ENCODE data around the gene TYMP.
"Not testable (repeated sequence)": the region's sequence is repeated elsewhere in the genome, so short reads cannot be mapped to it uniquely, and the experiment has no call there.

TYMP gene

DNA sequence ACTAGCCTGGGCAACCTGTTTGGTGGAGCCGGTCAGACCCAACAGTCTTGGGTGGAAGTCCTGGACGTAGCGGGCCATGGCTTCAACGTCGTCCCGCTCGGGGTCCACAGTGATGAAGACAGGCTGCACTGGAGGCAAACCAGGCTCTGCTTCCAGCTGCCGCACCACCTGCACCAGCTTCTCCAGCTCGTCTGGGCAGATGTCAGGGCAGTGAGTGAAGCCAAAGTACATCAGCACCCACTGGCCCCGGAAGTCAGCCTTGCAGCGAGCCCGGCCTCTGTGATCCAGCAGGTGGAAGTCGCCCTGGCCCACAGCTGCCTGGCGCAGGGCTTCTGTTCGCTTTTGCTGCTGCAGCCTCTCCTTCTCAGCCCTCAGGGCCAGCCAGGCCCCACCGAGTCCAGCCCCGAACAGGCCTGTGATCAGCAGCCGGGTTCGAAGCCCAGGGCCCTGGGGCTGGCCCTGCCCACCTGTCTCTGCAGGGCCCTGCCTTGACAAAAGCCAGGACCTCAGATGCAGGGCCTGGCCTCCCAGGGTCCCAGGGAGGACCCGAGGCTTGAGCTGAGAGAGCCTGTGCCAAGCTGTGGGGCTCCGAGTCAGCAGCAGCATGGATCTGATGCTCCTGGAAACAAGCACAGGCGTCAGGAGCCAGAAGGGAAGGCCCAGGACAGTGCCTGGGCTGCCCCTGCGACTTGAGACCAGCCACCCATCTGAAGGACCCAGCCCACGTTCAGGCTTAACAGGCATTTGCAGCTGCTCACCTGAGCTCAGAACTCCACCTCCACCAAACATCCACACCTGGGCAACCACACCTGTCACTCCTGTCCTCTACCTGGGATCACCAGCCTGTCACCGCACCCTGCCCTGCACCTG, 5.8 kb downstream of the TYMP start:
- DNase-seq = no peak

DNA sequence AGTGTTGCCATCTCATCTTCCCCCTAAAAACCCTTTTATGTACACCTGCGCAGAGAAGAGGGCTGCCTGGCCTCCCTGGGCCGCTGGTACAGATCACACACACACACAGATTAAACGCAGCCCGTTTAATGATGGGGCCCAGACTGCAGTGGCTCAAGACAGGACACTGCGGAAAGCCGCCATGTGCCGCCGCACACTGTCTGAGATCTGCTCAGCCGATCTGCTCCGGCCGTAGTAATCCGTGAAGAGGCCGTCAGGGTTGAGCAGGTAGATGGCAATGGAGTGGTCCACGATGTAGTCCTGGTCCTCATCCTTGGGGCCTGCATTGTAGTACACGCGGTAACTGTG, 6.4 kb downstream of the TYMP start:
- no peak for DNase-seq

DNA sequence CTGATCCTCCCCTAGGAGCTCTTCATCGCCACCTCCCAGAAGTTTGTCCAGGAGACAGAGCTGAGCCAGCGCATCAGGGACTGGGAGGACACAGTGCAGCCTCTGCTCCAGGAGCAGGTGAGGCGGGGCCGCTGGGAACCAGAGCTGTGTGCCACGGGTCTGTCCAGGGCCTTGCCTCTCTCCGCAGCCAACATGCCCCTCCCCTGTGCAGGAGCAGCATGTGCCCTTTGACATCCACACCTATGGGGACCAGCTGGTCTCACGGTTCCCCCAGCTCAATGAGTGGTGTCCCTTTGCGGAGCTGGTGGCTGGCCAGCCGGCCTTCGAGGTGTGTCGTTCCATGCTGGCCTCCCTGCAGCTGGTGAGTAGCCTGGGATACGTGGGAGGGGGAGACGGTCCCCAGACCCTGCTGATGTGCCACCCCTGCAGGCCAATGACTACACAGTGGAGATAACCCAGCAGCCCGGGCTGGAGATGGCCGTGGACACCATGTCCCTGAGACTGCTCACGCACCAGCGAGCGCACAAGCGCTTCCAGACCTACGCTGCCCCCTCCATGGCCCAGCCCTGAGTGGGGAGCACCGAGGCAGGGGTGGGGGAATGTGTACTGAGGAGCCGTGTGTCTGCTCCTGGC, 6.9 kb downstream of the TYMP start:
- no peak for DNase-seq

DNA sequence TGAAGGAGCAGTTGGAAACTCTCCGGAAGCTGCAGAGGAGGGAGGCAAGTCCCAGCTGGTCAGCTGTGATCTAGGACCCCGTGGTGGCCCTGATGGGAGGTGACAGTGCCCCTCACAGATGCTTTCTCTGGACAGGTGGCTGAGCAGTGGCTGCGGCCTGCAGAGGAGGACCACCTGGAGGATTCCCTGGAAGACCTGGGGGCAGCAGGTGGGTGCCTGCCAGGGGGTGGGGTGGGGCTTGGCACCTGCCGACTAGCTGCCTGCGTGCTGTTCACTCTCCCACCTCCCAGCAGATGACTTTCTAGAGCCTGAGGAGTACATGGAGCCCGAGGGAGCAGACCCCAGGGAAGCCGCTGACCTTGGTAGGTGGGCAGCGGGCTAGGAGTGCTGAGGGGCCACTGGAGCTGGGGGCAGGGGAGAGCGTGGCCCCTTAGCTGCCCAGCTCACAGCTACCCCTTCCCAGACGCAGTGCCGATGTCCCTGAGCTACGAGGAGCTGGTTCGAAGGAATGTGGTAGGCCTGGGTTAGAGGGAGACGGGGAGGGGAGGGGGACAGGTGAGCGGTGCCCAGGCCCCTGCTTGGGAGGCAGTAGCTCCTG, 7.5 kb downstream of the TYMP start:
- DNase-seq = no peak

DNA sequence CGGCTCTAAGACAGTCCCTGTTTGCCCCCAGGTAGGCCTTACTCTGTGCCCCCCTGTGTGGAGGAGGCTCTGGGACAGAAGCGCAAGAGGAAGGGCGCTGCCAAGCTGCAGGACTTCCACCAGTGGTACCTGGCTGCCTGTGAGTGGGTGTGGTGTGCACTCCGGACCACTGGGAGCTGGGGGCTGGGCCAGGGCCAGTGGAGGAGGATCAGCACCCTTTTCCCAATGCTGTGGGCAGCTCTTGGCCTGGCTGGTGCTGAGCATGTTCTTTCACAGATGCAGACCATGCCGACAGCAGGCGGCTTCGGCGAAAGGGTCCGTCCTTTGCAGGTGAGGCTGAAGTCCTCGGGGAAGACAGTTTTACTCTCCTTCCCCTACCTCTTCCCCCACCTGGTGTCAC, 8.1 kb downstream of the TYMP start:
- DNase-seq = no peak

DNA sequence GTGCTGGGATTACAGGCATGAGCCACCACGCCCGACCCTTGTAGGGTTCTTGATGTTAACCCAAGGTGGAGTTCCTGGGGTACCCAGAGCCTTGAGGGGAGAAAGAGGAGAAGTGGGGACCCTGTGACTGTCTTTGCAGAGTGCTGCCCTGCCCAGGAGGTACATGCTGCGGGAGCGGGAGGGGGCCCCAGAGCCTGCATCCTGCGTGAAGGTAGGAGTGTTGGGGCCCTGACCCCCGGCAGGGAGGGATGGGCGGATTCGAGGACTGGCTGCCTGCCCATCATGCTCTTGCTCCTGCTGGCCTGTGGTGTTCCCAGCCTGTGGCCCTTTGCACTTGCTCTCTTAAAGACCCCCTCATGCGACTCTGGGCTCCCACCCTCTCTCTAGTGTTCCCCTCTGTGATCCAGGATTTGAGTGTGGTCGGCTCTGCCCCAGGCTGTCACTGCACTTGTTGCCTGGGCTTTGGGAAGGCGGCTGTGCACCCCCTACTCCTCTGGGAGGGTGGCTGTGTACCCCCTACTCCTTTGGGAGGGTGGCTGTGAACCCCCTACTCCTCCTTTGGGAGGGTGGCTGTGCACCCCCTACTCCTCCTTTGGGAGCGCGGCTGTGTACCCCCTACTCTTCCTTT, 8.9 kb downstream of the TYMP start:
- DNase-seq = no peak

DNA sequence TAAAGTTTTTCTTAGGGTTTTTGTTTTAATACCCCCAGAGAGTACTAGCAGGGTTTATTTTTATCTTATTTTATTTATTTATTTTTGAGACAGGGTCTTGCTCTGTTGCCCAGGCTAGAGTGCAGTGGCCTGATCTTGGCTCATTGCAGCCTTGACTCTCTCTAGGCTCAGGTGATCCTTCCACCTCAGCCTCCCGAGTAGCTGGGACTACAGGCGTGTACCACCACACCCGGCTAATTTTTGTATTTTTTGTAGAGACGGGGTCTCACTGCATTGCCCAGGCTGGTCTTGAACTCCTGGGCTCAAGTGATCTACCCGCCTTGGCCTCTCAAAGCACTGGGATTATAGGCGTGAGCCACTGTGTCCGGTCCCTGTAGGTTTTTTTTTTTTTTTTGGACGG, 9.6 kb downstream of the TYMP start:
- not testable (repeated sequence) for DNase-seq

DNA sequence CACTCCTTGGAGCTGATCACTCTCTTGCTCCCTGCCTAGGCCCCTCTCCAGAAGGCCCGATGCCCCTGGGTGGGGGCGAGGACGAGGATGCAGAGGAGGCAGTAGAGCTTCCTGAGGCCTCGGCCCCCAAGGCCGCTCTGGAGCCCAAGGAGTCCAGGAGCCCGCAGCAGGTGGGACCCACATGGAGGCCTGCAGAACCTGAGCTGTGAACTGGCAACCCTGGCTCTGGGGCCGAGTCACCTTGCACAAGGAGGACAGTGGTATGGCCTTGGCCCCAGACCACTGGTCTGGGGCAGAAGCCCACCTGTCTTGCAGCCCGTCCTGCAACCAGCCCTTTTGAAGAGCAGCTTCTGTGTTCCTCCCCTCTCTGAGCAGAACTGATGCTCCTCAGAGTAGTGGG, 10.7 kb downstream of the TYMP start:
- DNase-seq = no peak

DNA sequence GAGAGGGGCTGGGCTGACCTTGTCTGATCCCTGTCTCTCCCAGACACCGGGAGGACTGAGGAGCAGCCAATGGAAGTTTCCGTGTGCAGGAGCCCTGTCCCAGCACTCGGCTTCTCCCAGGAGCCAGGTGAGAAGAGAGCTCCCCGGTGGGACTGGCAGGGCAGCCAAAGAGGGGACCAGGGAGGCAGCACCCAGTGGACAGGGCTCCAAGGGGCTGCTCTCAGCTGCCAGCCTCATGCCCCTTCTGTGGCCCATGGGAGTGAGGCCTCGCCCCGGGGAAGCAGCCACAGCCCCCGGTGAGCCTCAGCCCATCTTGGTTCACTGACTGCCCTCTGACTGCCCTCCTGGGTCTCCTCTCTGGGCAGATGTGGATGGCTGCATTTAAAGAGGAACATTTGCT, 11.2 kb downstream of the TYMP start:
- no peak for DNase-seq

DNA sequence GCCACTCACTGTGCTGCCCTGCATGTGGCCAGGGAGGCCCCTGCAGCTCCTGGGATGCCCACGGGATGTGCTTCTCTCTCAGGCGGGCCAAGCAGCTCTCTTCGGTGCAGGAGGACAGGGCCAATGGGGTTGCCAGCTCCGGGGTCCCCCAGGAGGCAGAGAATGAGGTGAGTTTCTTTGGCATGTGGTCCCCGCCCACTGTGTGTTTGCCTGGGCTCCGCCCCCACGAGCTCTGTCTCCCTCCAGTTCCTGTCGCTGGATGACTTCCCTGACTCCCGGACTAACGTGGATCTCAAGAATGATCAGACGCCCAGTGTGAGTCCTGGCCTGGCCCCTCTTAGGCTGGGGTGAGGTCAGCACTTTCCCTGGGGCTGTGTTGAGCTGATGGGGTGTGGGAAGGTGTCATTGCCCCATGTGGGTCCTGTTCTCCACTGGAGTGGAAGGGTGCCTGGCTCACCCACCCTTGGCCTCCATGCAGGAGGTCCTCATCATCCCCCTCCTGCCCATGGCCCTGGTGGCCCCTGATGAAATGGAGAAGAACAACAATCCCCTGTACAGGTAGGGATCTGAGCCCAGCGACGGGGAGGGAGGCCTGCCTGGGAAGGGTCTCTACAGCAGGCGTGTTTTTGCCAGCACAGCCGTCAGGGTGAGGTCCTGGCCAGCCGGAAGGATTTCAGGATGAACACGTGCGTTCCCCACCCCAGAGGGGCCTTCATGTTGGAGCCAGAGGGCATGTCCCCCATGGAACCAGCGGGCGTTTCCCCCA, 12.1 kb downstream of the TYMP start:
- DNase-seq = no peak

DNA sequence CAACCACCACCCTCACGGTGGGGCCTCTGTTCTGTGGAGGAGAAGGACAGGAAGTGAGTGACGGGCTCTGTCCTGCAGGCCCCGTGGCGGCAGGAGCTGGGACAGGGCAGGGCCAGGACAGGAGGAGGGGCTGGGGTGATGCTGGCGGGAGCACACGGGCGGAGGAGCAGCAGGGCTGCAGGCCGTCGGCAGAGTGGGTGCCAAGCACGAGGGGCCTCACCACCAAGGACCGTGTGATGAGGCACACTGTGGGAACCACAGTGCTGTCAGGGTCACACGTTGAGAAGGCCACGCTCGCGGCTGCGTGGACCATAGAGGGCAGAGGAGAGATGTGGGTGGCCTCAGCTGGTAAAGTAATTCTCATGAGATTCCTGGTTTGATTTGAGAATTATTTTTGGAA, 12.9 kb downstream of the TYMP start:
- DNase-seq = no peak

DNA sequence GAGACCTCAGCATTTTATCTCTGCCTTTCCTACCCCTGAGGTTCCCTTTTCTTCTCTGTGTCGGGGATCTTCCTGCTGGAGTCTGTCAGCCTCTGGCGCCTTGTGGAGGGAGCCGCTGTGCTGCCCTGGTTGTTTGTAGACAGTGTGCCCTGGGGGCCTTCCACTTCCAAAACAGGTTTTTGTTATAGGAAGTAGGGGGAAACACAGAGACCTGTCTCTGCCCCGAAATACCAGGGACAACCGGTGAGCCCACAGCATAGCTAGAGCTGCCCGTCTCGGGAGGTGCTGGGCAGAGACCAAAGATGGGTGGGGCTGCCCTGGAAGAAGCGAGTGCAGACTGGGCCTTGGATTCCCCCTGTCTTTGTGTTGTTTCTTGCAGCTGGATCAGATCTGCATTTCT, 13.7 kb downstream of the TYMP start:
- no peak for DNase-seq

DNA sequence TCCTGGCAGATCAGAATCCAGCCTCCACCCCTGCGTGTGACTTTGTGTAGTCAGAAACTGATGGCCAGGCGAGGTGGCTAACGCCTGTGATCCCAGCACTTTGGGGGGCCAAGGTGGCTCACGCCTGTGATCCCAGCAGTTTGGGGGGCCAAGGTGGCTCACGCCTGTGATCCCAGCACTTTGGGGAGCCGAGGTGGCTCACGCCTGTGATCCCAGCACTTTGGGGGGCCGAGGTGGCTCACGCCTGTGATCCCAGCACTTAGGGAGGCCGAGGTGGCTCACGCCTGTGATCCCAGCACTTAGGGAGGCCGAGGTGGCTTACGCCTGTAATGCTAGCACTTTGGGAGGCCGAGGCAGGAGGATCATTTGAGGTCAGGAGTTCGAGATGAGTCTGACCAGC, 16.6 kb downstream of the TYMP start:
- DNase-seq = no peak

DNA sequence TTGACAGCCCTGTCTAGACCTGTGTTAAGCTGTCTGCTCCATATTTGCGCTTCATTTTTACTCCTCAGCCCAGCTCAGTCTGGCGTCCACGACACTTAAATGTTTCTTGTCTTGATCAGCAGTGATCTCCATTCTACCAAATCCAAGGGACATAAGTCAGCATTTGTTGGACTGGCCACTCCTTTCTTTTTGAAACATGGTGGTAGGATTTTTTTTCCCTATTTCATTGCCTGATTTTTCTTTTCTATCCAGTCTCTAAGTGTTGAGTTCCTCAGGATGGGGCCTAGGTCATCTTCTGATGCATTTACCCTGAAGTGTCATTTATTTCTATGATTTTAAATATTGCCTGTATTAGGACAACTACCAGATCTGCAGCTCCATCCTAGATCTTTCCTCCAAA, 20.9 kb downstream of the TYMP start:
- no peak for DNase-seq

DNA sequence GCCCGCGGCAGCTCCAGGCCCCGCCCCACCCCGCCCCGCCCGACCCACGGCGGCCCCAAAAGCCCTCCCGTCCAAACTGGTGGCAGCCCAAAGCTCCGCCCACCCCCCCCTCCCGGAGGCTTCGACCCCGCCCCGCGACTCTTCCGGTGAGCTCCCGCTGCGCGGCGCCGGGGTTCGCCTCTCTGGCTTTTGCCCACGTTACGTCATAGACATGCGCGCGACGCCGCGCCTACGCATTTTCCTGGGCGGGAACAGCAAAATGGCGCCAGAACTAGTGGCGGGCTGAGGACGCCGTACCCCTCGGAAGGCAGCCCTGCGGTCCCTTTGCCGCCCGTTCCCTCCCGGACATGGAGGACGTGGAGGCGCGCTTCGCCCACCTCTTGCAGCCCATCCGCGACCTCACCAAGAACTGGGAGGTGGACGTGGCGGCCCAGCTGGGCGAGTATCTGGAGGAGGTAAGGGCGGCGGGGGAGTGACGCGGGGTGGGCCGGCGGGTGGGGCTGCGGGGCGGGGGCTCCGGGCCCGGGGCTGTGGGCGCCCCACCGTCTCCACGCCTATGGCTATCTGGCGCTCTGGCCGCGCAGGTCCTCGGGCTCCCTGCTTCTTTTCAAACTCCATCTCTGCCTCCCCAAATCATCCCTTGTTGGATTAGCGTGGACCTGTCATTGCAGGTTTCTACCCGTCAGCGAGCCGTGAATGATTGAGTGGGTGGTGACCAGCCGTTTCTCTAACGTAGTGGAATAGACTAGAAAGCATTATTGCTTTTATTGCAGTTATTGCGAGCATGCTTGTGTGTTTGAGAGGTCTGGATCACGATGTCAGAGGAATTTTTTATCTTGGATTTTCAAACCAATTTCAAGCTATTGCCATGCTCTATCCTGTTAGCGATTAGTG, 21.6 kb downstream of the TYMP start, which contains the start of gene NCAPH2:
NCAPH2 (plus strand) TSS at position 234 of the 894 bp plus-strand sequence; CDS start at position 348, 114 bp downstream.
- DNase-seq = peak; percentile 72 to 96

DNA sequence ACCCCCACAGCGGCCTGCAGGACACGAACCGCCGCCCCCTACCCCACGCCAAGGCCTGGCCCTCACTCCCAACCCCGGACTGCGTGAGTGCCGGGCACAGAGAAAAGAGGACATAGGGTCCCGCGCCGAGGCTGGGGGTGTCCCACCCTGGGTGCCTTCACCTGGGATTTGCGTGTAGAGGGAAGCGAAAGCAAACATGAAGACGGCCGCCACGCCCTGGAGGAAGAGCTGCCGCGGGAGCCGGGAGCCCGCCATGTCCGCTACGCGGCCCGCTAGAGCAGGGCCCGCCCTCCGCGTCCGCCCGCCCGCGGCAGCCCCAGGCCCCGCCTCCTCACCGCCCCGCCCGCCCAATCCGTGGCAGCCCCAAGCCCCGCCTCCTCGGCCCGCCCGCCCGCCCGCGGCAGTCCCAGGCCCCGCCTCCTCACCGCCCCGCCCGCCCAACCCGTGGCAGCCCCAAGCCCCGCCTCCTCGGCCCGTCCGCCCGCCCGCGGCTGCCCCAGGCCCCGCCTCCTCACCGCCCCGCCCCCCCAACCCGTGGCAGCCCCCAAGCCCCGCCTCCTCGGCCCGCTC, 22.3 kb downstream of the TYMP start, which contains the start of gene LMF2:
LMF2 (minus strand) TSS at position 282 of the 570 bp plus-strand sequence; CDS start at position 255, 27 bp downstream.
- no peak for DNase-seq

DNA sequence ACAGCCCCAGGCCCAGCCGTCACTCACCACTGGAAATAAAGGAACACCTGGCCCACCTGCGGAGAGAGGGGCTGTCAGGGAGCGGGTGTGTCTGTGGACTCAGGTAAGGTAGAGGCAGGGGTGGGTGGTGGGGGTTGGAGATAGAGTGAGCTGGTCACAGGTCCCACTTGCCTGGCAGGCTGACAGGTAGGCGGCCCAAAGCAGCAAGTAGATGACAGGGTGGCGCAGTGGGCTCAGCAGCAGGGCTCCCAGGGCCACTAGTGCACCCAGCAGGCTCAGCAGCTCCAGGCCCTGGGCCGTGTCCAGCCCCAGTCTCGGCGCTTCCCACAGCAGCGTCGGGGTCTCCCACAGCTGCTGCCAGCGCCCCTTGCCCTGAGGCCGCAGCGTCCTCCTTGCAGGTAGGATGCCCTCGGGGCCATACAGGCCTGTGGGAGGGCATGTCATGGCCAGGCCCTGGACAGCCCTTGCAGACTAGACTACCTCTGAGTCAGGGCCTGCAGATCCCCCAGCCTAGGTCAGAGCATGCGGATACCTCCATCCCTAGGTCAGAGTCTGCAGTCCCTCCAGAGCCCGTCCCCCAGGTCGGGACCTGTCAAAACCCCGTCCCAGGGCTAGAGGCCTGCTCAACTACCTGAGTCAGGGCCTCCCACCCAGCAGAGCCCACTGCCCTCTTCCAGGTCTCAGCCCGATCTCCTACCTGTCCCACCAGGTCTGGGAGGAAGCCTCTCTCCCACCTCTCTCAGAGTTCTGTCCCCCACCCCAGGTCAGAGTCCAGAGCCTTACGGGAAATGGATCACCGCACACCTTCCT, 23.0 kb downstream of the TYMP start:
- no peak for DNase-seq

DNA sequence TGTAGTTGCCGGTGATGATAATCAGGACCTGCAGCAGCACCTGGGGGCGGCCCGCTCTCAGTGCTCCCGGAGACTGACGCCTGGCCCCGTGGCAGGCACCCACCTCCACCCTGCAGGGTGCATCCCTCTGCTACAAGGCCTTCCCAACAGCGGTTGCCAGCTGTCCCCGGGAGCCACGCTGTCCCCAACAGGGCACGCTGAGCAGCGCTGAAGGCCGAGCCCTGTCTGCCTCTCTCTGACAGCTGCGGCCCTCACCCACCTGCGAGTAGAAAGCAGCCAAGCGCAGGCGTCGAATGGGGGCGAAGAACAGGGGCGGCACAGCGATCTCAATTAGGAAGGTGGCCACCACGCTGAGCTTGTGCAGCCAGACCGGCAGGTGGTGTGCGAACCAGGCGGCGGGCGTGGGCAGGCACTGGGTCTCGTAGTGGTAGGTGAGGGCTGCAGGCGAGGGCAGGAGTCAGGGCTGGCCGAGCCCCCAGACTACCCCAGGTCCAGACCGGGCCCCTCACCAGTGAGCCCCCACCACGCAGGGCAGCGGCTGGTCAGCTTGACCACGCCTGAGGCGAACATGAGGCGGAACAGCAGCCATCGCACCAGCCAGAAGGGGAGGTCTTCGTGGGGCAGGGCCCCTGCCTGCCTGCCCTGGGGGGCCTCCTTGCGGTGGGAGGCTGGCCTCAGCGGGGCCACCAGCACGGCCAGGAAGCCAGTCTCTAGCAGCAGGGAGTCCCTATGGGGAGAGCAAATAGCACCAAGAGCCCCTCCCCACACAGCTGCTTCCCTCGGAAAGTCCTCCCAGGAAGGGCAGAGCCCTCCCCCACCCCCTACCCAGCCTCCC, 23.8 kb downstream of the TYMP start:
- no peak for DNase-seq

DNA sequence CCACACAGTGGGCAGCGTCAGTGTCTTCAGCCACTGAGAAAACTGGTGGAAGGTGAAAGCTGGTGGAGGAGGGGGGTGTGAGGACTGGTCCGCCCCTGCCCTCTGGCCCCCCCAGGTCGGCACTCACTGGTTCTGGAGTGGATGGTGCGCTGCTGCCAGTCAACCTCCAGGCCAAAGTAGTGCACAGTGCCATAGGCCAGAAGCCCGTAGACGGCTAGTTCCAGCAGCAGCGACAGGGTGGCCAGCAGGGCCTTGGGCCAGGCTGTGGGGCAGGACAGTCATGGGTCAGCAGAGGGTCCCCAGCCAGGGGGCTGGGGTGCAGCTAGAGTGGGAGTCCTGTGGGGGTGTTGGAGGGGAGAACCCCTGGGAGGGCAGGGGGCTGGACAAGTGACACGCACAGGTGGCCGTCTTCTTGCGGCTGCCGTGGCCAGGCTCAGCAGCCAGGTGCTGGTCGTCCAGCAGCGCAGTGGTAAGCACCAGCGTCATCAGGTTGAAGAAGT, 24.5 kb downstream of the TYMP start:
- DNase-seq = no peak
